HepG2 (cell line): ENCODE measurements around the gene NDUFB10. TPM values are rescaled to one million over a fixed set of nuclear protein-coding genes. Genes with fewer than 3 reads are reported as not detected.

Experiments
- DRAP1 ChIP-seq: IDR thresholded peaks from 2 replicates; pipeline ENCODE4 v1.6.1; 2016; ENCODE audit warnings: missing genetic modification reagents, missing compliant biosample characterization
- E2F2 ChIP-seq: sonication (generic); formaldehyde crosslinking; IDR thresholded peaks from 2 replicates; pipeline ENCODE4 v1.4.0; 2020; ENCODE audit warnings: missing genetic modification reagents, borderline replicate concordance
- ELF1 ChIP-seq: sonication (generic); formaldehyde crosslinking; IDR thresholded peaks from 2 replicates; pipeline ENCODE4 v1.4.0; 2020; ENCODE audit warnings: missing genetic modification reagents
- JDP2 ChIP-seq: sonication (generic); formaldehyde crosslinking; IDR thresholded peaks from 2 replicates; pipeline ENCODE4 v1.8.1; 2022; ENCODE audit warnings: missing genetic modification reagents, borderline replicate concordance
- MYPOP ChIP-seq: sonication (generic); formaldehyde crosslinking; IDR thresholded peaks from 2 replicates; pipeline ENCODE4 v1.8.1; 2023; ENCODE audit warnings: mild to moderate bottlenecking, moderate library complexity, missing genetic modification reagents
- NR2F2 ChIP-seq: IDR thresholded peaks from 2 replicates; pipeline ENCODE4 v1.6.1; 2012; ENCODE audit warnings: low read depth, inconsistent platforms, borderline replicate concordance
- RARG ChIP-seq: sonication (generic); formaldehyde crosslinking; IDR thresholded peaks from 2 replicates; pipeline ENCODE4 v1.4.0; 2020; ENCODE audit warnings: low read depth, mild to moderate bottlenecking, missing genetic modification reagents
- RXRA ChIP-seq: sonication (generic); formaldehyde crosslinking; IDR thresholded peaks from 2 replicates; pipeline ENCODE4 v1.5.1; 2020; ENCODE audit warnings: missing genetic modification reagents
- THAP11 ChIP-seq: IDR thresholded peaks from 2 replicates; pipeline ENCODE4 v1.6.1; 2016; ENCODE audit warnings: missing biosample characterization, missing genetic modification reagents
- TMF1 ChIP-seq: sonication (generic); formaldehyde crosslinking; IDR thresholded peaks from 2 replicates; pipeline ENCODE4 v1.8.1; 2022; ENCODE audit warnings: low read depth, missing genetic modification reagents
- WIZ ChIP-seq: sonication (generic); formaldehyde crosslinking; IDR thresholded peaks from 2 replicates; pipeline ENCODE4 v1.5.1; 2020; ENCODE audit warnings: mild to moderate bottlenecking, missing genetic modification reagents
- ZNF124 ChIP-seq: sonication (generic); formaldehyde crosslinking; IDR thresholded peaks from 2 replicates; pipeline ENCODE4 v1.4.0; 2020; ENCODE audit warnings: missing genetic modification reagents
- ZNF281 ChIP-seq: sonication (generic); formaldehyde crosslinking; IDR thresholded peaks from 2 replicates; pipeline ENCODE4 v1.4.0; 2020; ENCODE audit warnings: missing genetic modification reagents, borderline replicate concordance
- ZNF318 ChIP-seq: sonication (generic); formaldehyde crosslinking; IDR thresholded peaks from 2 replicates; pipeline ENCODE4 v1.4.0; 2020; ENCODE audit warnings: mild to moderate bottlenecking, missing genetic modification reagents
- ZNF746 ChIP-seq: sonication (generic); formaldehyde crosslinking; IDR thresholded peaks from 2 replicates; pipeline ENCODE4 v1.8.0; 2022; ENCODE audit warnings: mild to moderate bottlenecking, missing genetic modification reagents
- polyA plus RNA-seq, 8 experiments: library from polyadenylated mRNA; depleted of rRNA in 3 of 8; stranded (reverse) in 7 of 8; unstranded in 1 of 8; fragments of >200 nt; fragmentation: Illumina TruSeq in 4 of 8; extraction: Trizol in 4 of 8; gene quantifications; 2 replicates each; pipeline versions ENCODE4 v1.2.1 to v1.2.3, GENCODE V29; 2011 to 2016; ENCODE audit warnings: low read depth in 4 of 8, missing spikeins in 1 of 8, mixed read lengths in 1 of 8; ENCODE audit not compliant: insufficient read depth in 1 of 8
- total RNA-seq, 5 experiments: library from RNA; depleted of rRNA; stranded (reverse); fragments of >200 nt; fragmentation: Illumina TruSeq; extraction: Trizol; gene quantifications; 2 replicates each; pipeline ENCODE4 v1.2.3, GENCODE V29; 2016; ENCODE audit warnings: low read depth in 1 of 5

The NDUFB10 gene
- total and polyA plus RNA-seq, 2 of the 13 experiments (the other 11 are each of a cell fraction or from before 2014, with no cell fraction given) = 68.6 to 157 TPM

- TF ChIP-seq ZNF281 (no peak), THAP11 (CRISPR knock-in tag) (peak; percentile 100), MYPOP (CRISPR knock-in tag) (0 out of 2 replicates have a peak, but pooled peaks have one; percentile 39), ZNF318 (CRISPR knock-in tag) (no peak), WIZ (CRISPR knock-in tag) (no peak), DRAP1 (CRISPR knock-in tag) (peak; percentile 71; the same call in 1 of the 2 replicates), RARG (CRISPR knock-in tag) (no peak), ZNF124 (0 out of 2 replicates have a peak, but pooled peaks have one; percentile 24), RXRA (CRISPR knock-in tag) (peak; percentile 64; the same call in 1 of the 2 replicates), TMF1 (CRISPR knock-in tag) (peak; percentile 81; the same call in 1 of the 2 replicates), ELF1 (CRISPR knock-in tag) (no peak), E2F2 (CRISPR knock-in tag) (peak; percentile 33; the same call in 1 of the 2 replicates), NR2F2 (no peak; the same call in 1 of the 2 replicates), ZNF746 (CRISPR knock-in tag) (no peak), JDP2 (no peak)
These were observed at the start of gene NDUFB10 (continued) for GRCh38 chr16:1959269-1960039.
